GM19239 (cell line): ENCODE measurements around the gene CASP9.

ENCODE experiments used
- DNase-seq: peaks from one replicate; pipeline ENCODE4 v3.0.0; 2011; ENCODE audit warnings: low spot score; ENCODE audit not compliant: insufficient read length
- FAIRE-seq: peaks from 2 replicates; lab custom pipeline; 2011; peaks lifted over from hg19 to GRCh38; lab: Jason Lieb, UNC

Gene CASP9

DNA sequence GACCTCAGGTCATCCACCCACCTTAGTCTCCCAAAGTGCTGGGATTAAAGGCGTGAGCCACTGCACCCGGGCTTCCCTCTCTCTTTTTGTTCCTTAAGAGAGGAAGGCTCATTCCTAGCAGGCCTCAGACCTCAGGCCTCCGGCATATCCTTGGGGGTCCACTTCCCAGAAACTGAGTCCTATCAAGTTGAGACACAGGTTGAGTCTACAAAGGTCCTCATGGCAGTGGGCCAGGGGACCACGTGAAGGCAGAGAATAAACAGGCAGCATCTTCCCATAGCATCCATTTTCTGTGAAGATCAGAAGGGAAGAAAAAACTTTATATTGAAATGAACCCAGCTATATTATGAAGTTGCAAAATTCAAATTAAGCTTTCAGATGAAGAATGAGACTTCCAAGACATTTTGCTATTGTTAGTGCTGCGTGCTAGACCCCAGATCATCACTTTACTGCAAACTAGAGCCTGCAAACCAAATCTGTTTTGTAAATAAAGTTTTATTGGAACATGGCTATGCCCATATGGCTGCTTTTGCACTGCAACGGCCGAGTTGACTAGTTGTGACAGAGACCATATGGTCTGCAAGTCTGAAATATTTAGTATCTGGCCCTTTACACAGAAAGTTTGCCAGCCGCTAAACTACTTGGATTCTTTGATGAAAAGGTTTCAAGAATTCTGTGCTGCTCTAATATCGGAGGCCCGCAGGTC, 71.0 kb downstream of the CASP9 start:
- DNase-seq (no peak), FAIRE-seq (no peak)

DNA sequence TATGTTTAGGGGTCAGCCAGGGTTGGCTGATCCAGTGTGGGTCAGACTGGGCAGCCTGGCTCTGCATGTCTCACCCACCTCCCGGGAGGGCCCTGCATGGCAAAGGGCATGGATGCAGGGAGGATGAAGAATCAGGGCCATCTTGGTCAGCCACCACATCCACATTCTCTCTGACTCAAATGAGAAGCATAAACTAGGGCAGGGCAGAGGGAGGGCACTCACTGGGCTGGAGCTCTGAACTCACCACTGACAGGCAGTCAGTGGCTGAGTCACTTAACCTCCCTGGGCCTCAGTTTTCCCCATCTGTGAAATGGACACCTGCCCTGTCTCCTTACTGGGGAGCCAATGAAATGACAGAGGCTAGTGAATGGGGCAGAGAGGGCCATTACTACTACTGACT, 71.8 kb downstream of the CASP9 start:
- FAIRE-seq (no peak), DNase-seq (no peak)

DNA sequence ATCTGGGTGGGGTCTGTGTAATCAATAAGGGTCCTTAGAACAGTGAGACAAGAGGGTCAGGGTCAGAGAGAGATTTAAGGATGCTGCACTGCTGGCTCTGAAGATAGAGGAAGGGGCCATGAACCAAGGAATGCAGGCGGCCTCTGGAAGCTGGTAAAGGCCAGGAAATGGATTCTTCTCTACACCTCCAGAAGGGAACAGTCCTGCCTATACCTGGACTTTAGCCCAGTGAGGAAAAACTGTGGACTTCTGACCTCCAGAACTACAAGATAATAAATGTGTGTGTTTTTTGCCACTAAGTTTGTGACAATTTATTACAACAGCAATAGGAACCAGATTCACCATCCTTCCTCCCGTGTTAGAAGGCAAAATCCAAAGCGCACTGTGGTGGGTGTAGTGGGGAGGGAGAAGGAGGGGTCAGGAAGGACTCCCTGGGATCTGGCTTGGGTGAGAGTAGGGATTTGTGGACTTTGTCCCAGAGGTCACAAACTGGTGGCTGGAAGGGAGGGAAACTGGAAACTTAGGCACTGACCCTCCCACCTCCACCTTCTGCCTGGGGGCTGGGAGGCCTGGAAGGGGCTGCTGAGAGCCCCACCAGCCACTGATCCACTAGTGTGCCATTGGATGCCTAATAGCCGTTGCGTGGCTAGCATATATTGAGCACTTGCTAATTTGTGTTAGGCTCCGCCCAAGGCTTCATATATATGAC, 72.8 kb downstream of the CASP9 start:
- FAIRE-seq (no peak), DNase-seq (no peak)

DNA sequence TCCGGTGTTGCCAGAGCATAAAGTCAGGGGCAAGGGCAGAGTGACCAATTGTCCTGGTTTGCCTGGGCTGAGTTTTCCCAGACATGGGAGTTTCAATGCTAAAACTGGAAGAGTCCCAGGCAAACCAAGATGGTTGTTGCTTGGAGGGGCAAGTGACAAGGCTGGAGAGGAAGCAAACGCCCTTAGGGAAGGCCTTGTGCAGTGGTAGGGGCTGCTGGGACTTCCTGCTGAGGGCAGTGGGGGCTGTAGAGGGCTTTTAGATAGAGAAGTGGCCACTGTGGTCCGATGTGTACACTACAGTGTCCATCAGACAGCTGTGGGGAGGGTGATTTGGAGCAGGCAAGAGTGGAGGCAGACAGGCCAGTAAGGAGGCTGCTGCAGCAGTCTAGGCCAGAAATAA, 74.4 kb downstream of the CASP9 start:
- FAIRE-seq (no peak), DNase-seq (no peak)

DNA sequence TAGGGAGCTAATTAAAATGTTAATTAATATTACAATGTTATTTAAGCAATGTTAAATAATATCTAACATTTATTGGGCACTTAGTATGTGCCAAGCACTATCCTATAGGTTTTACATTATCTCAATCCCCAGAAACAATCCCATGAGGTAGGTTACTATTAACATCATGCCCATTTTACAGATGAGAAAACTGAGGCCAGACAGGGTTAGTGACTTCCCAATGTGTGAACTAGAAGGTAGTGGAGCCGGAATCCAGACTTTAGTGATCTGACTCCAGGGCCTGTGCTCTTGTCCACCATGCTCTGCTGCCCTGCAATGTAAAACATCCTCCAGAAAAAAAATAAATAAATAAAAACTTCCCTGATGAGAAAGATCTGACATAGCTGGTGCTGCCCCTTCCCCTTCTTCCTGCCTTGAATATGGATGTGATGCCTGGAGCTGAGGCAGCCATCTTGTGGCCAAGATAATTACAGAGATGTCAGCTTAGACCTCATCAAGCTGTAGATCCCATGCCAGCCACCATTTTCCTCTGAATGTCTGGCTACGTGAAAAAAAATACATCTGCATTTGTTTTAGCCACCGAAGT, 75.0 kb downstream of the CASP9 start:
- DNase-seq, result no peak
- FAIRE-seq, result no peak

DNA sequence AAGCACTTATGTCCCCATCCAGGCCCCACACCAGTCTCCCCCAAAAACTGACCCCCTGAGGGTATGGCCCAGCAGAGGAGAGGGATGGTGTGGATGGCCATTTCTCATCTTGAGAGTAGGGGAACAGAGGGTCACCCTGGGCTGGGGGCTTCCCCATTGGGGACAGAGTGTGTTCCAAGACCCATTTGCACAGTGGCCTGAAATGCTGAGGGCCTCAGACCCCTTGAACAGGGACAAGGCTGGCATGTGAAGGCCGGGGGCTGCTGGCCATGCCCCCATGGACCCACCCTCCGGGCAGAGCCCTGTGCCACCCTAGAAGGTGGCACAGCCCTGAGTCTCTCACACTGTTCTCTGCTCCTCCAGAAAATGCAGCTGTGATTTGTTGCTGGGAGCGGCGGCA, 77.8 kb downstream of the CASP9 start:
- no peak for DNase-seq

DNA sequence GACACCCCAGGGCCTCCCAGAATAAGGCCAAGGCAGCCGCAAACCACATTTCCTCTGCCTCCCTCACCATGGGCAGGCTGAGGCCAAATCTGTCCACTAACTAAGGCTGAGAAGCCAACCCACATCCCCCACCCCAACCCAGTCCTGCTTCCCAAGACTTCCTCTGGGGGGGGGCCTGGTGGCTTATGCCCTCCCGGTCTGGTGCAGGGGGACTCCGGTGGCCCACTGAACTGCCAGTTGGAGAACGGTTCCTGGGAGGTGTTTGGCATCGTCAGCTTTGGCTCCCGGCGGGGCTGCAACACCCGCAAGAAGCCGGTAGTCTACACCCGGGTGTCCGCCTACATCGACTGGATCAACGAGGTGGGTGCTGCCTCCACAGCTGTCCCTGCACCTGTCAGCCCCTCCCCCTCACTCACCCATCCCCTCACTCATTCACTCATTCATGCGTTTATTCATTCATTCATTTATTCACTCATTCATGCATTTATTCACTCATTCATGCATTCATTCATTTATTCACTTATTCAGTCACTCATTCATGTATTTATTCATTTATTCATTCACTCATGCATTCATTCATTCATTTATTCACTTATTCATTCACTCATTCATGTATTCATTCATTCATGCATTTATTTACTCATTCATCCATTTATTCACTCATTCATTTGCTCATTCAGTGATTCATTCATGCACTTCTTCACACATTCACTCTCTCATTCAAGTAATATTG, 78.5 kb downstream of the CASP9 start:
- DNase-seq (no peak), FAIRE-seq (no peak)

More for the DNA sequence above, 77.8 kb downstream of the CASP9 start:
- no peak for FAIRE-seq

DNA sequence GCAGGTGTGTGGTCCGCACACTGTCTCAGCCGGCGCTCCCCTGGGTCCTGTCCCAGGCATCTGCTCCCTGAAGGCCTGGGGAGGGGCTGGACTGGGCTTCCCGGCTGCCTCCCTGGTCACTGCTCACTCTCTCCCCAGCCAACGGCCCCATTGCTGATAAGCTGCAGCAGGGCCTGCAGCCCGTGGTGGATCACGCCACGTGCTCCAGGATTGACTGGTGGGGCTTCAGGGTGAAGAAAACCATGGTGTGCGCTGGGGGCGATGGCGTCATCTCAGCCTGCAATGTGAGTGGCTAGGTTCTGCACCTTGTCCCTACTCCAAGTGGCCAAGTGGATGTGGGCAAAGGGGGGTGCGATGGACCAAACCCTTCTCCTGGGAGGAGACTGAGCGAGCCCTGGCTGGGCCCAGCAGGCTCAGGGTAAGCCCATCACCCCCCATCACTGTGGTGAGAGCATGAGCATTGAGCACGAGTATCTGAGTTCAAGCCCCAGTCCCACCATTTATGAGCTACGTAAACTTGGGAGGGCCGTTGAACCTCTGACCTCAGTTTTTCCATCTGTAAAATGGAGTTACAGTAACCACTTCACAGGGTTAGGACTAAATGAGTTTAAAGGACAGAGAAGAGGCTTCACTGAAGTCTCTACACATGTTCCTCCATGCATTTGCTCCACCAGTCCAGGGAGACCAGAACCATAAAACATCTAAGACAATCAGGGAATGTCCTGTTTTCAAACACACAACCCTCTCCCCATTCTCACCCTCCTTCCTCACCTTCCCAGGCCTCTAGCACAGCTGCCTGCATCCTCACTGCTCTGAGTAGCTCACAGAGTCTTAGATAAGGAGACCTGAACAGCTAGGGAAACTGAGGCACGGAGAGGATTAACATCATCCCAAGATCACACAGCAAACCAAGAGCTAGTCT, 79.3 kb downstream of the CASP9 start:
- FAIRE-seq (no peak), DNase-seq (no peak)

DNA sequence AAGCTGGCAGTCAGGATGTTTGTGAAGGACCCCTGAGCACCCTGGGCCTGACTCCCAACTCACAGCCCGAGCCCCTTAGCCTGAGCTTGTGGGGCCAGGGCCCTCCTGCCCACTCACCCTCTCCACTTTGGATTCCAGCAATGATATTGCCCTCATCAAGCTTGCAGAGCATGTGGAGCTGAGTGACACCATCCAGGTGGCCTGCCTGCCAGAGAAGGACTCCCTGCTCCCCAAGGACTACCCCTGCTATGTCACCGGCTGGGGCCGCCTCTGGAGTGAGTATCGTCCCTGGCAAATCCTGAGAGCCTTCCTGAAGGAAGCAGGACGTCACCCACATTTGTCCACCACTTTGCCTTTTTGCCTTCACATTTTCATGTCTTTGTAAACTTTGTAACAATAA, 80.7 kb downstream of the CASP9 start:
- no peak for DNase-seq
- no peak for FAIRE-seq

DNA sequence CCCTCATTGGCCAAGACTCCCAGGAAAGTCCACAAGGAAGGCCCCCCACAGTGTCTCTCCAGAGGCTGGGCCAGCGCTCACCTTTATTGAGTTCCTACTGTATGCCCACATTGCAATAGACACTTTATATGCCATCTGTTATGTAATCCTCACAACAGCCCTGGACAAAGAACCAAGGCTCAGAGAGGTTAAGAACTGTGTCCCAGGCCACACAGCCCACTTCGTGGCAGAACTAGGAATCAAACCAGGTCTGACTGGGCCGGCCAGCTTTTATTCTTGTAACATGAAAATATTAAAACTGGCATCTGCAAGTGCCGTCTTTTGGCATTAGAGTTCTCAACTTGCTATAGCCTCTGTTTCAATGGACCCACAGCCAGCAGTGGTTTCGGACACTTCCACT, 81.3 kb downstream of the CASP9 start:
- DNase-seq (no peak), FAIRE-seq (no peak)

DNA sequence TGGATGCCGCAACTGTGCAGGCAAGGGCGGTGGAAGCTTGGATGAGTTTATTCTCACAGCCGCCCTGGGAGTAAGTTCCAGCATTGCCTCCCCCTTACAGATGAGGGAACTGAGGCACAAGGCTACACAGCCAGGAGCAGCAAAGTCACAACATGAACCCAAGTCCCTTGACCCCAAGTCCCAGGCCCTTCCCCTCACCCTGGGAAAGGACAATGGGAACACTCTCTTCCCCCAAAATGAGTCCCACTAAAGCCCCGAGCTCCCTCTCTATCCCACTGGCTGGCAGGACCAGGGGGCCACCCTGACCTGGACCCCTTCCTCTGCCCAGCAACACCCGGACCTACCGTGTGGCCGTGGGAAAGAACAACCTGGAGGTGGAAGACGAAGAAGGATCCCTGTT, 81.9 kb downstream of the CASP9 start:
- FAIRE-seq, result no peak
- DNase-seq, result no peak
